ENCODE results near the gene P2RY11. TPM values are rescaled to one million over a fixed set of nuclear protein-coding genes. Genes with fewer than 3 reads are reported as not detected.

The P2RY11 gene
- total RNA-seq, 1 donor from 2014 or later = 19.3 TPM

- no peaks in the 10 kb centered on the region for H3K9me3 Mint-ChIP-seq (ENCODE audit: unreplicated experiment)
- H3K27ac Mint-ChIP-seq (ENCODE audit: unreplicated experiment) = no peak overlapping the region
- H3K4me1 ChIP-seq (ENCODE audit: insufficient read depth, low read length) = no peaks in the 10 kb centered on the region
- H3K9ac ChIP-seq (ENCODE audit: low read length) = no peak overlapping the region
- no peak overlapping the region for H3K27ac ChIP-seq (ENCODE audit: low read depth, low read length)
- no peaks in the 10 kb centered on the region for H3K27me3 ChIP-seq (ENCODE audit: insufficient read depth, low read length)
- TF ChIP-seq EZH2 (IDR thresholded peaks at IDR 0.05; ENCODE audit: insufficient read depth, low read length) = no peak
- TF ChIP-seq, protein P1, sequence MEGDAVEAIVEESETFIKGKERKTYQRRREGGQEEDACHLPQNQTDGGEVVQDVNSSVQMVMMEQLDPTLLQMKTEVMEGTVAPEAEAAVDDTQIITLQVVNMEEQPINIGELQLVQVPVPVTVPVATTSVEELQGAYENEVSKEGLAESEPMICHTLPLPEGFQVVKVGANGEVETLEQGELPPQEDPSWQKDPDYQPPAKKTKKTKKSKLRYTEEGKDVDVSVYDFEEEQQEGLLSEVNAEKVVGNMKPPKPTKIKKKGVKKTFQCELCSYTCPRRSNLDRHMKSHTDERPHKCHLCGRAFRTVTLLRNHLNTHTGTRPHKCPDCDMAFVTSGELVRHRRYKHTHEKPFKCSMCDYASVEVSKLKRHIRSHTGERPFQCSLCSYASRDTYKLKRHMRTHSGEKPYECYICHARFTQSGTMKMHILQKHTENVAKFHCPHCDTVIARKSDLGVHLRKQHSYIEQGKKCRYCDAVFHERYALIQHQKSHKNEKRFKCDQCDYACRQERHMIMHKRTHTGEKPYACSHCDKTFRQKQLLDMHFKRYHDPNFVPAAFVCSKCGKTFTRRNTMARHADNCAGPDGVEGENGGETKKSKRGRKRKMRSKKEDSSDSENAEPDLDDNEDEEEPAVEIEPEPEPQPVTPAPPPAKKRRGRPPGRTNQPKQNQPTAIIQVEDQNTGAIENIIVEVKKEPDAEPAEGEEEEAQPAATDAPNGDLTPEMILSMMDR (IDR thresholded peaks at IDR 0.05; ENCODE audit: insufficient read depth, low read depth, low read length) = no peak
- no peak for DNase-seq (ENCODE audit: low read depth)
- H3K9me3 ChIP-seq (ENCODE audit: insufficient read depth, low read depth, low read length) = no peaks in the 10 kb centered on the region
- FAIRE-seq = no peak
- H3K4me3 ChIP-seq (ENCODE audit: insufficient read depth, low read depth, low read length) = no peak overlapping the region
- H3K27me3 Mint-ChIP-seq (ENCODE audit: low read depth, unreplicated experiment) = no peaks in the 10 kb centered on the region
- no peak overlapping the region for H3K4me2 ChIP-seq (ENCODE audit: low read length)
- no peak overlapping the region for H3K4me3 Mint-ChIP-seq (ENCODE audit: unreplicated experiment)
- peaks cover 24% of the 10 kb centered on the region for H4K20me1 ChIP-seq (ENCODE audit: insufficient read depth, low read length)
- H3K36me3 Mint-ChIP-seq (ENCODE audit: low read depth, unreplicated experiment) = peaks cover 30% of the 10 kb centered on the region
- peaks cover 57% of the 10 kb centered on the region for H3K36me3 ChIP-seq (ENCODE audit: insufficient read depth, low read length)
- H3K4me1 Mint-ChIP-seq (ENCODE audit: low read depth, unreplicated experiment) = no peaks in the 10 kb centered on the region
- H3K79me2 ChIP-seq (ENCODE audit: insufficient read depth, low read length) = no peaks in the 10 kb centered on the region
- H2AFZ ChIP-seq (ENCODE audit: low read depth, low read length) = no peak overlapping the region
These were observed 40.6 kb downstream of the P2RY11 start for GRCh38 chr19:10152100-10152499.

GRCh38 chr19:10155839-10156238, 44.3 kb downstream of the P2RY11 start:
- Histone ChIP-seq H3K4me2 (ENCODE audit: low read length) (no peak overlapping the region), H3K9ac (ENCODE audit: low read length) (no peak overlapping the region), H3K79me2 (ENCODE audit: insufficient read depth, low read length) (no peaks in the 10 kb centered on the region), H3K36me3 (ENCODE audit: insufficient read depth, low read length) (peaks cover 66% of the 10 kb centered on the region), H3K27me3 (ENCODE audit: insufficient read depth, low read length) (no peaks in the 10 kb centered on the region), H3K9me3 (ENCODE audit: insufficient read depth, low read depth, low read length) (no peaks in the 10 kb centered on the region), H3K27ac (ENCODE audit: low read depth, low read length) (no peak overlapping the region), H3K4me3 (ENCODE audit: insufficient read depth, low read depth, low read length) (no peak overlapping the region), H4K20me1 (ENCODE audit: insufficient read depth, low read length) (peaks cover 20% of the 10 kb centered on the region), H2AFZ (ENCODE audit: low read depth, low read length) (no peak overlapping the region), H3K4me1 (ENCODE audit: insufficient read depth, low read length) (no peaks in the 10 kb centered on the region)
- no peak for TF ChIP-seq EZH2 (IDR thresholded peaks at IDR 0.05; ENCODE audit: insufficient read depth, low read length)
- TF ChIP-seq, protein P1 (IDR thresholded peaks at IDR 0.05; ENCODE audit: insufficient read depth, low read depth, low read length) = no peak
- no peak overlapping the region for H3K4me3 Mint-ChIP-seq (ENCODE audit: unreplicated experiment)
- H3K4me1 Mint-ChIP-seq (ENCODE audit: low read depth, unreplicated experiment) = no peaks in the 10 kb centered on the region
- FAIRE-seq (no peak), DNase-seq (ENCODE audit: low read depth) (no peak)
- H3K9me3 Mint-ChIP-seq (ENCODE audit: unreplicated experiment) = no peaks in the 10 kb centered on the region
- no peaks in the 10 kb centered on the region for H3K27me3 Mint-ChIP-seq (ENCODE audit: low read depth, unreplicated experiment)
- no peak overlapping the region for H3K27ac Mint-ChIP-seq (ENCODE audit: unreplicated experiment)
- peaks cover 35% of the 10 kb centered on the region for H3K36me3 Mint-ChIP-seq (ENCODE audit: low read depth, unreplicated experiment)

- Histone ChIP-seq H3K9me3 (ENCODE audit: insufficient read depth, low read depth, low read length) (no peaks in the 10 kb centered on the region), H3K27me3 (ENCODE audit: insufficient read depth, low read length) (no peaks in the 10 kb centered on the region), H3K4me3 (ENCODE audit: insufficient read depth, low read depth, low read length) (no peak overlapping the region), H3K4me2 (ENCODE audit: low read length) (no peak overlapping the region), H3K36me3 (ENCODE audit: insufficient read depth, low read length) (peaks cover 51% of the 10 kb centered on the region), H4K20me1 (ENCODE audit: insufficient read depth, low read length) (peaks cover 8% of the 10 kb centered on the region), H3K9ac (ENCODE audit: low read length) (no peak overlapping the region), H3K4me1 (ENCODE audit: insufficient read depth, low read length) (no peaks in the 10 kb centered on the region), H2AFZ (ENCODE audit: low read depth, low read length) (no peak overlapping the region), H3K79me2 (ENCODE audit: insufficient read depth, low read length) (no peaks in the 10 kb centered on the region), H3K27ac (ENCODE audit: low read depth, low read length) (no peak overlapping the region)
- Mint-ChIP-seq H3K27ac (ENCODE audit: unreplicated experiment) (no peak overlapping the region), H3K4me1 (ENCODE audit: low read depth, unreplicated experiment) (no peaks in the 10 kb centered on the region), H3K9me3 (ENCODE audit: unreplicated experiment) (no peaks in the 10 kb centered on the region), H3K36me3 (ENCODE audit: low read depth, unreplicated experiment) (peaks cover 34% of the 10 kb centered on the region), H3K4me3 (ENCODE audit: unreplicated experiment) (no peak overlapping the region), H3K27me3 (ENCODE audit: low read depth, unreplicated experiment) (no peaks in the 10 kb centered on the region)
- TF ChIP-seq, protein P1 (IDR thresholded peaks at IDR 0.05; ENCODE audit: insufficient read depth, low read depth, low read length) = no peak
- no peak for TF ChIP-seq EZH2 (IDR thresholded peaks at IDR 0.05; ENCODE audit: insufficient read depth, low read length)
- DNase-seq (ENCODE audit: low read depth) (no peak), FAIRE-seq (no peak)
These were observed 46.6 kb downstream of the P2RY11 start for GRCh38 chr19:10158071-10158470.

All from astrocyte (in vitro differentiated cells and primary cell).